Nephron (organoid): Measurements from ENCODE around the gene PRKN.

ENCODE experiments used
- H3K27ac Mint-ChIP-seq, 3 experiments: 2 replicates each; pipeline ENCODE4 v1.8.0; 2020; ENCODE audit warnings: mixed read lengths in 3 of 3, mild to moderate bottlenecking in 2 of 3, moderate library complexity in 1 of 3
- H3K27me3 Mint-ChIP-seq: 2 replicates; pipeline ENCODE4 v1.8.0; 2021; ENCODE audit warnings: low read depth, mild to moderate bottlenecking, moderate library complexity, mixed read lengths
- H3K36me3 Mint-ChIP-seq: 2 replicates; pipeline ENCODE4 v1.8.0; 2020; ENCODE audit warnings: low read depth, mixed read lengths
- H3K4me1 Mint-ChIP-seq: 2 replicates; pipeline ENCODE4 v1.8.0; 2020; ENCODE audit warnings: mixed read lengths
- H3K4me3 Mint-ChIP-seq, 3 experiments: 2 replicates each; pipeline ENCODE4 v1.8.0; 2020; ENCODE audit warnings: mild to moderate bottlenecking in 3 of 3, mixed read lengths in 3 of 3, moderate library complexity in 2 of 3
- H3K9me3 Mint-ChIP-seq: 2 replicates; pipeline ENCODE4 v1.8.0; 2020; ENCODE audit warnings: mixed read lengths
- TF ChIP-seq, protein P1 (sequence below), 3 experiments: fragments of 200-600 bp; sonication (generic); IDR thresholded peaks; one replicate each; pipeline ENCODE4 v1.5.0; 2021; ENCODE audit warnings: antibody characterized with exemption in 3 of 3; ENCODE audit not compliant: unreplicated experiment in 3 of 3

Gene PRKN

DNA sequence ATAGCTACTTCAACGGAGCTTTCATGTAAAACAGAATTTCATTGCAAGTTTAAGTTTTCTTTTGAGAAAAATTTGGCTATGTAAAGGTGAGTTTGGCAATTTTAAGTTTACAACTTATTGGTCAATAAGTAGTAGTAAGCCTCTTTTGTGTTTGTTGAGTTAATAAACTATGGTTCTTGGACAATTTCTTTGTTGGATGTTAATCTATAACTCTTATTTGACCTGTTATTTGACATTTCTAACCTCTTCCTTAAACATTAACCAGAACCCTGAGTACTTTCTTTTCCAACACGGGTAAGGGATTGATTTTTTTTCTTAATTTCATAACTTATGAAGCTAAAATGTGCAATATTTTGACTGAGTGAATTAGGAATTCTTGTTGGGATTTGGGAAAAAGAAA lies 354.4 kb downstream of the PRKN start:
- Mint-ChIP-seq H3K4me1 (no peaks in the 10 kb centered on the region), H3K27me3 (no peaks in the 10 kb centered on the region), H3K4me3 (no peak overlapping the region), H3K27ac (peak overlapping the region; percentile 70 to 93 (median 82)), H3K36me3 (no peaks in the 10 kb centered on the region), H3K9me3 (no peaks in the 10 kb centered on the region)
- TF ChIP-seq, protein P1, sequence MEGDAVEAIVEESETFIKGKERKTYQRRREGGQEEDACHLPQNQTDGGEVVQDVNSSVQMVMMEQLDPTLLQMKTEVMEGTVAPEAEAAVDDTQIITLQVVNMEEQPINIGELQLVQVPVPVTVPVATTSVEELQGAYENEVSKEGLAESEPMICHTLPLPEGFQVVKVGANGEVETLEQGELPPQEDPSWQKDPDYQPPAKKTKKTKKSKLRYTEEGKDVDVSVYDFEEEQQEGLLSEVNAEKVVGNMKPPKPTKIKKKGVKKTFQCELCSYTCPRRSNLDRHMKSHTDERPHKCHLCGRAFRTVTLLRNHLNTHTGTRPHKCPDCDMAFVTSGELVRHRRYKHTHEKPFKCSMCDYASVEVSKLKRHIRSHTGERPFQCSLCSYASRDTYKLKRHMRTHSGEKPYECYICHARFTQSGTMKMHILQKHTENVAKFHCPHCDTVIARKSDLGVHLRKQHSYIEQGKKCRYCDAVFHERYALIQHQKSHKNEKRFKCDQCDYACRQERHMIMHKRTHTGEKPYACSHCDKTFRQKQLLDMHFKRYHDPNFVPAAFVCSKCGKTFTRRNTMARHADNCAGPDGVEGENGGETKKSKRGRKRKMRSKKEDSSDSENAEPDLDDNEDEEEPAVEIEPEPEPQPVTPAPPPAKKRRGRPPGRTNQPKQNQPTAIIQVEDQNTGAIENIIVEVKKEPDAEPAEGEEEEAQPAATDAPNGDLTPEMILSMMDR (IDR thresholded peaks at IDR 0.05; ENCODE audit: unreplicated experiment in 3 of 3) = no peak

DNA sequence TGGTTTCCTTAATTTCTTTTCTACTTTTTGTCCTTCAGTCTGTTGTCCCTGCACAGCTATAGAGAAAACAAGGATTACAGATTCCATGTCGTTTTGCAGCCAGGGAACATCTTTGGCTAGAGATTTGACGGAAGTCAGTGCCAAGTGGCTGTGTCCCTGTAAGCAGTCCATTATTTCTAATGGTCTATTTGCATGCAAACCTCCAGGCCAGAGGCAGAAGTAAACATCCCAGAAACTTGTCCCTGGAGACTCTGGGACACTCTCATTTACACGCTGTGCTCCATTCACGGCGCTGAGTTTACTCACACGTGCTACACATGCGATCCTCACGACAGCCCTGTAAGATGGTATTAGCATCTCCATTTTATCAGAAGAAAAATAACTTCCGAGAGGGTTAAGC lies 355.5 kb downstream of the PRKN start:
- H3K36me3 Mint-ChIP-seq = no peaks in the 10 kb centered on the region
- H3K4me1 Mint-ChIP-seq = no peaks in the 10 kb centered on the region
- H3K27me3 Mint-ChIP-seq = no peaks in the 10 kb centered on the region
- H3K9me3 Mint-ChIP-seq = no peaks in the 10 kb centered on the region
- H3K4me3 Mint-ChIP-seq = no peak overlapping the region
- peak overlapping the region; percentile 13 to 93 (median 68) for H3K27ac Mint-ChIP-seq
- TF ChIP-seq, protein P1 (IDR thresholded peaks at IDR 0.05; ENCODE audit: unreplicated experiment in 3 of 3) = no peak

DNA sequence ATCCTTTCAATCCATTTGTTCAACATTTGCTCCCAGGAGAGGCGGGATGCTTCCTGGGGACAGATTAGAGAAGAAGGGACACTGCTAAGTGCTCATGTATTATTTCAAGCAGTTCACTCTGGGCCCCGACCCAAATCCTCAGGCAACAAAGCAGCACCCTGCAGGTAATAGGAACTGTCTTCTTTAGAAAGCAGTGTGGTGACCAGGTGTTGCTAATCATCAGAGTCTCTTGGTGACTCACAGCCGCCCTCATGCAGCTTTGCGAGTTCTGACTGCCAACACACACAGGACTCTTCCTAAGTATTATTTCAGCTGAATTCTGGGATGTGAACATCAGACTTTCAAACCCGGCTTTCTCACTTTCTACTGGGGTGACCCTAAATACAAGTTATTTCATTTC lies 356.4 kb downstream of the PRKN start:
- H3K4me3 Mint-ChIP-seq = no peak overlapping the region
- TF ChIP-seq, protein P1 (IDR thresholded peaks at IDR 0.05; ENCODE audit: unreplicated experiment in 3 of 3) = no peak
- H3K36me3 Mint-ChIP-seq = no peaks in the 10 kb centered on the region
- no peaks in the 10 kb centered on the region for H3K27me3 Mint-ChIP-seq
- no peaks in the 10 kb centered on the region for H3K4me1 Mint-ChIP-seq
- no peak overlapping the region for H3K27ac Mint-ChIP-seq
- H3K9me3 Mint-ChIP-seq = no peaks in the 10 kb centered on the region

DNA sequence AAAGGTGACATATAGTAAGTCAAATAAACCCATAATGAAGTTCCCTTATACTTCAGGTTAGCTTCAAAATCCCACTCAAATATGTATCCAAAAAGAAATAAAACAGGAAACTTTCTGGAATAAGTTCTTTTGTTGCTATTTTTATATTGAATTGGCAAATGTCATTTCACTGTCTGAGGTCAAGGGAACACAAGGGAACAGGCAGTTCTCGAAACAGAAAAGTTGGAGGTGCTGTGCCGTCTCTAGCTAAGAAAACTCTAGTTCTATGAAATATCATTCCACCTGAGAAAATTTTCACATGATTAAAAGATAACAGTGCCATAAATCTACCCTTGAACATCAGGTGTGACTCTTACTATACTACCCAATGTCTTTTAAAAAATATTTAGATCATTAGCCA lies 358.5 kb downstream of the PRKN start:
- Mint-ChIP-seq H3K4me1 (no peaks in the 10 kb centered on the region), H3K27me3 (no peaks in the 10 kb centered on the region), H3K36me3 (no peaks in the 10 kb centered on the region), H3K9me3 (no peaks in the 10 kb centered on the region), H3K4me3 (no peak overlapping the region), H3K27ac (no peak overlapping the region)
- TF ChIP-seq, protein P1 (IDR thresholded peaks at IDR 0.05; ENCODE audit: unreplicated experiment in 3 of 3) = no peak

DNA sequence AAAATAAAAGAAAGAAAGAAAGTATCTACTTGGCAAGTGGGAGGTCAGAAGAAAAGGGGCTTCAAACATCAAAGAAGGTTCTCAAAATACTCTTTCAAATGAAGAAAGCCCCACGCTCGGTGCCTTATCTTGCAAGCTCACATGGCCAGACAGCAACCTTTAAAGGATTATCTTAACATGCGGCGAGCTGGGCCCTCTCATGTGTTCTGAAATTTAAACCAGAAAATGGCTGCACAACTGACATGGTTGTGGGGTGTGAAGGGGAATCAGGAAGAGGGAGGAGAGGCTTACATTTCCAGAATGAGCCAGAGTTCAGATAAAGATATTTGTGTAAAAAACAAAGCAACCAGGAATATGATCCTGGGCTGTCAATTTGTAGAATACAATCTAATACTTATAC lies 363.1 kb downstream of the PRKN start:
- no peak overlapping the region for H3K4me3 Mint-ChIP-seq
- H3K27me3 Mint-ChIP-seq = no peaks in the 10 kb centered on the region
- no peak overlapping the region for H3K27ac Mint-ChIP-seq
- H3K36me3 Mint-ChIP-seq = no peaks in the 10 kb centered on the region
- TF ChIP-seq, protein P1 (IDR thresholded peaks at IDR 0.05; ENCODE audit: unreplicated experiment in 3 of 3) = no peak
- H3K9me3 Mint-ChIP-seq = no peaks in the 10 kb centered on the region
- H3K4me1 Mint-ChIP-seq = no peaks in the 10 kb centered on the region

DNA sequence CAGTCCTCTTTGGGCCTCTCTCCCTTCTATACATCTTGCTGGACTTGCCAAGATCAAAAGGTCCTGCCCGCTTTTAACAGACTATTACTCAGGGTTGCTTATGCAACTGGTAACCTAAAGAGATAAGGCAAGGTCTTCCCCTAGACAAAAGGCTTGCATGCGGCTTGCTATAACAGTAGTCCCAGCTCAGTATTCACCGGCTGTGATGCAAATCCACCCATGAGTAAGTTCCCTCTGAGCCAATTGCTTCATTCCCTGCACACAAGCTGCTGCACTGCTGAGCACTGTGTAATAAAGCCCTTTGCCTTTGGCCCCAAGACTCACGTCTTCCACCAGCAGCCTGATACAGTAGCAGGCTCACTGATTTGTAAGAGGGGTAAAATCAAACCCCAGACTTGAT lies 363.8 kb downstream of the PRKN start:
- TF ChIP-seq, protein P1 (IDR thresholded peaks at IDR 0.05; ENCODE audit: unreplicated experiment in 3 of 3) = no peak
- H3K36me3 Mint-ChIP-seq = no peaks in the 10 kb centered on the region
- H3K4me3 Mint-ChIP-seq = no peak overlapping the region
- no peaks in the 10 kb centered on the region for H3K4me1 Mint-ChIP-seq
- no peaks in the 10 kb centered on the region for H3K9me3 Mint-ChIP-seq
- H3K27ac Mint-ChIP-seq = no peak overlapping the region
- no peaks in the 10 kb centered on the region for H3K27me3 Mint-ChIP-seq
